A549 (cell line): ENCODE data around the gene ANKDD1A. TPM values are rescaled to one million over a fixed set of nuclear protein-coding genes. Genes with fewer than 3 reads are reported as not detected.

ENCODE experiments used
- ATAC-seq, 2 experiments: fragments of 200-7000 bp in 1 of 2; fragments of >200 bp in 1 of 2; cut with Nextera tagmentation in 1 of 2; cut with Tn5 transposase in 1 of 2; 3 replicates each; pipeline versions ENCODE4 v1.8.0 to v1.9.1; 2018 to 2020; ENCODE audit warnings: mild to moderate bottlenecking in 1 of 2, moderate library complexity in 1 of 2
- CTCF ChIA-PET: fragments of 300-600 bp; sonication (Branson Sonifier 250); formaldehyde crosslinking; extraction: SDS; loops from one replicate; lab custom pipeline; 2021; ENCODE audit warnings: antibody characterized with exemption, inconsistent platforms; lab: Yijun Ruan, JAX
- POLR2A ChIA-PET: fragments of 350-600 bp; formaldehyde crosslinking; extraction: SDS; loops from one replicate; lab custom pipeline; 2021; ENCODE audit warnings: antibody characterized with exemption, inconsistent platforms; lab: Yijun Ruan, JAX
- DNase-seq, 2 experiments: peaks; one replicate each; pipeline versions ENCODE4 v3.0.0 to v3.0.0-alpha.2; 2011 to 2016; ENCODE audit warnings: low read depth in 1 of 2, low spot score in 1 of 2
- FAIRE-seq: peaks from 2 replicates; lab custom pipeline; 2011; peaks lifted over from hg19 to GRCh38; lab: Jason Lieb, UNC
- H3K27ac ChIP-seq, 2 experiments: fragments of >200 bp; sonication (Bioruptor Twin); formaldehyde crosslinking; 3 replicates each; pipeline ENCODE4 v1.5.1; 2016 to 2017
- H3K4me1 ChIP-seq: fragments of >200 bp; sonication (Bioruptor Twin); formaldehyde crosslinking; 3 replicates; pipeline ENCODE4 v1.6.1; 2016
- H3K4me2 ChIP-seq: fragments of >200 bp; sonication (Bioruptor Twin); formaldehyde crosslinking; 3 replicates; pipeline ENCODE4 v1.6.1; 2016
- H3K4me3 ChIP-seq: fragments of >200 bp; sonication (Bioruptor Twin); formaldehyde crosslinking; 3 replicates; pipeline ENCODE4 v1.5.1; 2016
- H3K9me3 ChIP-seq: fragments of >200 bp; sonication (Bioruptor Twin); formaldehyde crosslinking; 3 replicates; pipeline ENCODE4 v1.6.1; 2016
- ATOH8 ChIP-seq: fragments of 250-450 bp; sonication (Bioruptor Pico); IDR thresholded peaks from 2 replicates; pipeline ENCODE4 v1.5.0; 2020; ENCODE audit warnings: low read depth, mild to moderate bottlenecking, moderate library complexity
- BHLHE40 ChIP-seq: IDR thresholded peaks from 2 replicates; pipeline ENCODE4 v1.6.1; 2012; ENCODE audit warnings: low read depth, low read length, inconsistent platforms
- CBX2 ChIP-seq: fragments of 200-600 bp; sonication (generic); IDR thresholded peaks from 2 replicates; pipeline ENCODE4 v1.6.1; 2016; ENCODE audit warnings: low read depth, mild to moderate bottlenecking, borderline replicate concordance
- CBX8 ChIP-seq: fragments of 200-600 bp; sonication (generic); IDR thresholded peaks from 2 replicates; pipeline ENCODE4 v1.6.1; 2016
- CEBPB ChIP-seq, 2 experiments: fragments of >200 bp in 1 of 2; sonication (Bioruptor Twin) in 1 of 2; formaldehyde crosslinking in 1 of 2; IDR thresholded peaks; 2 replicates each; pipeline ENCODE4 v1.6.1; 2012 to 2016
- CHD4 ChIP-seq: fragments of 200-600 bp; sonication (generic); IDR thresholded peaks from 2 replicates; pipeline ENCODE4 v1.6.1; 2016; ENCODE audit warnings: antibody characterized with exemption, mild to moderate bottlenecking, borderline replicate concordance
- EHF ChIP-seq: fragments of 250-450 bp; sonication (Bioruptor Pico); IDR thresholded peaks from 2 replicates; pipeline ENCODE4 v1.5.0; 2020; ENCODE audit warnings: mild to moderate bottlenecking
- FOSB ChIP-seq: fragments of 250-450 bp; sonication (Bioruptor Pico); IDR thresholded peaks from 2 replicates; pipeline ENCODE4 v1.5.0; 2020; ENCODE audit warnings: mild to moderate bottlenecking, moderate library complexity
- FOXS1 ChIP-seq: fragments of 250-450 bp; sonication (Bioruptor Pico); IDR thresholded peaks from 2 replicates; pipeline ENCODE4 v1.5.0; 2020; ENCODE audit warnings: mild to moderate bottlenecking, moderate library complexity
- HDAC2 ChIP-seq: fragments of 200-600 bp; sonication (generic); IDR thresholded peaks from 2 replicates; pipeline ENCODE4 v1.6.1; 2016
- HES2 ChIP-seq: fragments of >200 bp; sonication (Bioruptor Twin); formaldehyde crosslinking; IDR thresholded peaks from 2 replicates; pipeline ENCODE4 v1.6.1; 2016
- HOXA7 ChIP-seq: fragments of 250-450 bp; sonication (Bioruptor Pico); IDR thresholded peaks from 2 replicates; pipeline ENCODE4 v1.5.0; 2020; ENCODE audit warnings: mild to moderate bottlenecking, moderate library complexity
- HOXB13 ChIP-seq: fragments of 250-450 bp; sonication (Bioruptor Pico); IDR thresholded peaks from 2 replicates; pipeline ENCODE4 v1.5.0; 2020; ENCODE audit warnings: low read depth, mild to moderate bottlenecking, moderate library complexity
- JUN ChIP-seq, 2 experiments: fragments of >200 bp; sonication (Bioruptor Twin); formaldehyde crosslinking; IDR thresholded peaks; 2 replicates in 1 of 2; 3 replicates in 1 of 2; pipeline ENCODE4 v1.6.1; 2016 to 2017
- PBX3 ChIP-seq: IDR thresholded peaks from 2 replicates; pipeline ENCODE4 v1.6.1; 2012
- PHF8 ChIP-seq: fragments of 200-600 bp; sonication (generic); IDR thresholded peaks from 2 replicates; pipeline ENCODE4 v1.6.1; 2016; ENCODE audit warnings: low read depth, mild to moderate bottlenecking, antibody characterized with exemption, moderate library complexity, borderline replicate concordance
- RCOR1 ChIP-seq: fragments of 150-350 bp; IDR thresholded peaks from 2 replicates; pipeline ENCODE4 v1.6.1; 2014; ENCODE audit warnings: antibody characterized with exemption, low read length, low read depth
- RFX5 ChIP-seq: fragments of 450-650 bp; IDR thresholded peaks from 2 replicates; pipeline ENCODE4 v1.7.1; 2014; ENCODE audit warnings: antibody characterized with exemption, mild to moderate bottlenecking, moderate library complexity
- SREBF2 ChIP-seq: fragments of 450-650 bp; IDR thresholded peaks from 2 replicates; pipeline ENCODE4 v1.6.1; 2014; ENCODE audit warnings: mild to moderate bottlenecking, moderate library complexity
- TFCP2L1 ChIP-seq: fragments of 250-450 bp; sonication (Bioruptor Pico); IDR thresholded peaks from 2 replicates; pipeline ENCODE4 v1.5.0; 2021; ENCODE audit warnings: mild to moderate bottlenecking
- ZC3H11A ChIP-seq: fragments of 450-650 bp; IDR thresholded peaks from 2 replicates; pipeline ENCODE4 v1.6.1; 2014; ENCODE audit warnings: antibody characterized with exemption, mild to moderate bottlenecking
- WGBS: methylation state at CpG from one replicate; pipeline ENCODE4 v1.1.6; 2017; ENCODE audit errors: missing lambda C conversion rate; 5-methylcytosine and 5-hydroxymethylcytosine counted together
- polyA plus RNA-seq, 4 experiments: library from polyadenylated mRNA; depleted of rRNA in 3 of 4; stranded (reverse); fragments of >200 nt; fragmentation: RNase III in 1 of 4; extraction: RNeasy Plus Mini Kit Qiagen cat#74134 plus additional on column Dnase treatment in 1 of 4; gene quantifications; 2 replicates in 3 of 4; 3 replicates in 1 of 4; pipeline ENCODE4 v1.2.3, GENCODE V29; 2011 to 2017
- TF ChIP-seq, protein P1 (sequence below): fragments of 450-650 bp; IDR thresholded peaks from 2 replicates; pipeline ENCODE4 v1.6.1; 2014; ENCODE audit warnings: antibody characterized with exemption
- TF ChIP-seq, protein P2 (sequence below): fragments of >200 bp; sonication (Bioruptor Twin); formaldehyde crosslinking; IDR thresholded peaks from 3 replicates; pipeline ENCODE4 v1.5.1; 2016
- TF ChIP-seq, protein P3 (sequence below): IDR thresholded peaks from 2 replicates; pipeline ENCODE4 v1.6.1; 2012; ENCODE audit warnings: low read depth, borderline replicate concordance

The ANKDD1A gene
- polyA plus RNA-seq, 2 of the 4 experiments (the other 2 are of a cell fraction), result 2.7 to 2.8 TPM

DNA sequence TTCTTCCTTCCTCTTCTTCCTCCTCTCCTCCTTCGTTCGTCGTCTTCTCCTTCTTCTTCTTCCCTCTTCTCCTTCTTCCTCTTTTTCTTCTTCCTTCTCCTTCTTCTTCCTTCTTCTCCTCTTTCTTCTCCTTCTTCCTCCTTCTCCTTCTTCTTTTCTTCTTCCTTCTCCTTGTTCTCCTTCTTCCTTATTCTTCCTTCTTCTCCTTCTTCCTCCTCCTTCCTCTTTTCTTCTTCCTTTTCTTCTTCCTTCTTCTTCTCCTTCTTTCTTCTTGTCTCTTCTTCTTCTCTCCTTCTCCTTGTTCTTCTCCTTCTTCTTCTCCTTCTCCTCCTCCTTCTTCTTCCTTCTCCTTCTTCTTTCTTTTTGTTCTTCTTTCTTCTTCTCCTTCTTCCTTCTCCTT, 42.7 kb downstream of the ANKDD1A start:
- no peak for DNase-seq
- POLR2A ChIA-PET, result no interaction called here
- CTCF ChIA-PET, result interaction anchor here (2.1 kb wide), 1 partner anchor 12 kb away, joined by 5 read pairs; no protein-coding TSS in a partner anchor
- Histone ChIP-seq H3K4me2 (no peak overlapping the region), H3K4me1 (no peaks in the 10 kb centered on the region), H3K4me3 (no peak overlapping the region), H3K9me3 (peaks cover 8% of the 10 kb centered on the region; the same call in 1 of the 3 replicates), H3K27ac (no peak overlapping the region)
- 50% methylated on average over 3 of the region's 3 CpGs for WGBS
- TF ChIP-seq, protein P1, sequence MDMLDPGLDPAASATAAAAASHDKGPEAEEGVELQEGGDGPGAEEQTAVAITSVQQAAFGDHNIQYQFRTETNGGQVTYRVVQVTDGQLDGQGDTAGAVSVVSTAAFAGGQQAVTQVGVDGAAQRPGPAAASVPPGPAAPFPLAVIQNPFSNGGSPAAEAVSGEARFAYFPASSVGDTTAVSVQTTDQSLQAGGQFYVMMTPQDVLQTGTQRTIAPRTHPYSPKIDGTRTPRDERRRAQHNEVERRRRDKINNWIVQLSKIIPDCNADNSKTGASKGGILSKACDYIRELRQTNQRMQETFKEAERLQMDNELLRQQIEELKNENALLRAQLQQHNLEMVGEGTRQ, result no peak
- TF ChIP-seq JUN (IDR thresholded peaks at IDR 0.05) (no peak), PHF8 (no peak), CEBPB (IDR thresholded peaks at IDR 0.05) (no peak), HOXA7 (CRISPR knock-in tag) (no peak), FOXS1 (CRISPR knock-in tag) (no peak), HES2 (no peak), TFCP2L1 (CRISPR knock-in tag) (no peak)
- no peak for FAIRE-seq
- no peak for ATAC-seq

DNA sequence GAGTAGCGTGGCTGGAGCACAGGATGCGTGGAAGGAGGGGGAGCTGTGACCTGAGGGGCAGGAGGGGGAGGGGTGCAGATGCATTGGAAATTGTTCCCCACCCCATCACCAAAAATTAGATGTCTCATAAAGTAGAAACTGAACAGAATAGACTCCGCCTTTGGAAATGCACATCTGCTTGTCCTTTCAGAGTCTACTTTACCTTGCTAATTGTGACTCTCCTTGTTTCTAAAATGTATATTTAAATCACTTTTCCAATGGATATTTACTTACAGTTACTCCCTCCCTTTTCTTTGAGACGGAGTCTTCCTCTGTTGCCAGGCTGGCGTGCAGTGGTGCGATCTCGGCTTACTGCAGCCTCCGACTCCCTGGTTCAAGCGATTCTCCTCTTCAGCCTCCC, 47.4 kb downstream of the ANKDD1A start:
- TF ChIP-seq HDAC2, result no peak
- TF ChIP-seq HOXB13 (CRISPR knock-in tag), result no peak
- TF ChIP-seq JUN (IDR thresholded peaks at IDR 0.05), result no peak
- TF ChIP-seq FOSB (CRISPR knock-in tag), result no peak
- no peak for TF ChIP-seq FOXS1 (CRISPR knock-in tag)
- TF ChIP-seq, protein P2, sequence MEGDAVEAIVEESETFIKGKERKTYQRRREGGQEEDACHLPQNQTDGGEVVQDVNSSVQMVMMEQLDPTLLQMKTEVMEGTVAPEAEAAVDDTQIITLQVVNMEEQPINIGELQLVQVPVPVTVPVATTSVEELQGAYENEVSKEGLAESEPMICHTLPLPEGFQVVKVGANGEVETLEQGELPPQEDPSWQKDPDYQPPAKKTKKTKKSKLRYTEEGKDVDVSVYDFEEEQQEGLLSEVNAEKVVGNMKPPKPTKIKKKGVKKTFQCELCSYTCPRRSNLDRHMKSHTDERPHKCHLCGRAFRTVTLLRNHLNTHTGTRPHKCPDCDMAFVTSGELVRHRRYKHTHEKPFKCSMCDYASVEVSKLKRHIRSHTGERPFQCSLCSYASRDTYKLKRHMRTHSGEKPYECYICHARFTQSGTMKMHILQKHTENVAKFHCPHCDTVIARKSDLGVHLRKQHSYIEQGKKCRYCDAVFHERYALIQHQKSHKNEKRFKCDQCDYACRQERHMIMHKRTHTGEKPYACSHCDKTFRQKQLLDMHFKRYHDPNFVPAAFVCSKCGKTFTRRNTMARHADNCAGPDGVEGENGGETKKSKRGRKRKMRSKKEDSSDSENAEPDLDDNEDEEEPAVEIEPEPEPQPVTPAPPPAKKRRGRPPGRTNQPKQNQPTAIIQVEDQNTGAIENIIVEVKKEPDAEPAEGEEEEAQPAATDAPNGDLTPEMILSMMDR, result no peak
- no peak for TF ChIP-seq CBX2
- no peak for TF ChIP-seq ZC3H11A
- TF ChIP-seq CHD4, result no peak
- no peak for TF ChIP-seq CBX8
- TF ChIP-seq BHLHE40, result no peak
- TF ChIP-seq ATOH8 (CRISPR knock-in tag), result no peak
- TF ChIP-seq SREBF2, result no peak
- TF ChIP-seq TFCP2L1 (CRISPR knock-in tag), result no peak
- TF ChIP-seq HES2, result no peak
- no peak for TF ChIP-seq RCOR1
- no peak for TF ChIP-seq PBX3
- no peak for TF ChIP-seq RFX5
- TF ChIP-seq, protein P3, sequence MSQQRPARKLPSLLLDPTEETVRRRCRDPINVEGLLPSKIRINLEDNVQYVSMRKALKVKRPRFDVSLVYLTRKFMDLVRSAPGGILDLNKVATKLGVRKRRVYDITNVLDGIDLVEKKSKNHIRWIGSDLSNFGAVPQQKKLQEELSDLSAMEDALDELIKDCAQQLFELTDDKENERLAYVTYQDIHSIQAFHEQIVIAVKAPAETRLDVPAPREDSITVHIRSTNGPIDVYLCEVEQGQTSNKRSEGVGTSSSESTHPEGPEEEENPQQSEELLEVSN, result no peak
- TF ChIP-seq EHF, result no peak
- Histone ChIP-seq H3K4me2 (no peak overlapping the region), H3K9me3 (peaks cover 8% of the 10 kb centered on the region; the same call in 1 of the 3 replicates), H3K27ac (no peak overlapping the region), H3K4me3 (no peak overlapping the region), H3K4me1 (no peaks in the 10 kb centered on the region)
- no peak for ATAC-seq
- ChIA-PET CTCF (interaction anchor here (0.8 to 2.3 kb wide), 3 partner anchors 12 to 228 kb away, joined by 3 to 6 read pairs (median 5); no protein-coding TSS in a partner anchor), POLR2A (no interaction called here)
- 96% methylated on average over 9 of the region's 9 CpGs for WGBS
- no peak for DNase-seq
- FAIRE-seq, result no peak
